Measurements from ENCODE around the gene GPRIN3. TPM values are rescaled to one million over a fixed set of nuclear protein-coding genes. Genes with fewer than 3 reads are reported as not detected.

GPRIN3 gene
- total RNA-seq, 1 experiment from 2014 or later = 0.39 TPM

- H3K36me3 ChIP-seq (ENCODE audit: control insufficient read depth in 1 of 2, insufficient read depth in 2 of 2, low read length in 2 of 2) = no peaks in the 10 kb centered on the region
- TF ChIP-seq RAD21 (IDR thresholded peaks at IDR 0.05; ENCODE audit: low read depth) = no peak
- TF ChIP-seq ELF1 (IDR thresholded peaks at IDR 0.05; ENCODE audit: borderline replicate concordance, low read depth) = no peak
- no peak for TF ChIP-seq TCF7L2 (IDR thresholded peaks at IDR 0.05; ENCODE audit: borderline replicate concordance, extremely low read depth, insufficient read depth, insufficient read length)
- TF ChIP-seq EGR1 (IDR thresholded peaks at IDR 0.05; ENCODE audit: low read depth) = no peak
- no peak for TF ChIP-seq EZH2 (IDR thresholded peaks at IDR 0.05)
- TF ChIP-seq, protein P1, sequence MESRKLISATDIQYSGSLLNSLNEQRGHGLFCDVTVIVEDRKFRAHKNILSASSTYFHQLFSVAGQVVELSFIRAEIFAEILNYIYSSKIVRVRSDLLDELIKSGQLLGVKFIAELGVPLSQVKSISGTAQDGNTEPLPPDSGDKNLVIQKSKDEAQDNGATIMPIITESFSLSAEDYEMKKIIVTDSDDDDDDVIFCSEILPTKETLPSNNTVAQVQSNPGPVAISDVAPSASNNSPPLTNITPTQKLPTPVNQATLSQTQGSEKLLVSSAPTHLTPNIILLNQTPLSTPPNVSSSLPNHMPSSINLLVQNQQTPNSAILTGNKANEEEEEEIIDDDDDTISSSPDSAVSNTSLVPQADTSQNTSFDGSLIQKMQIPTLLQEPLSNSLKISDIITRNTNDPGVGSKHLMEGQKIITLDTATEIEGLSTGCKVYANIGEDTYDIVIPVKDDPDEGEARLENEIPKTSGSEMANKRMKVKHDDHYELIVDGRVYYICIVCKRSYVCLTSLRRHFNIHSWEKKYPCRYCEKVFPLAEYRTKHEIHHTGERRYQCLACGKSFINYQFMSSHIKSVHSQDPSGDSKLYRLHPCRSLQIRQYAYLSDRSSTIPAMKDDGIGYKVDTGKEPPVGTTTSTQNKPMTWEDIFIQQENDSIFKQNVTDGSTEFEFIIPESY (IDR thresholded peaks at IDR 0.05; ENCODE audit: extremely low read depth, insufficient replicate concordance, low read length) = no peak
- no peak for TF ChIP-seq POLR2AphosphoS5 (IDR thresholded peaks at IDR 0.05; ENCODE audit: low read depth, low read length)
- H3K9ac ChIP-seq (ENCODE audit: low read length) = no peak overlapping the region
- POLR2A ChIA-PET = no interaction called here
- intact Hi-C loops (cut with micrococcal nuclease) = no loop called here
- H3K27me3 ChIP-seq (ENCODE audit: insufficient read depth, low read length) = no peaks in the 10 kb centered on the region
- no peak overlapping the region for H2AFZ ChIP-seq (ENCODE audit: low read depth, low read length, poor library complexity, severe bottlenecking)
- DNase-seq (ENCODE audit: low read depth, low spot score) (no peak), ATAC-seq (no peak)
- H3K4me2 ChIP-seq (ENCODE audit: low read length) = no peak overlapping the region
- H3K4me3 ChIP-seq (replicated peaks in 1 of 2; ENCODE audit: low read depth in 1 of 2, low read length in 2 of 2) = no peak overlapping the region
- RAD21 ChIA-PET (ENCODE audit: low non-redundant PET in 1 of 2, low total read pairs in 2 of 2, uncharacterized antibody in 2 of 2, unreplicated experiment in 2 of 2) = no interaction called here
- CTCF ChIA-PET = no interaction called here
- no peaks in the 10 kb centered on the region for H3K9me3 ChIP-seq (ENCODE audit: control insufficient read depth in 1 of 2, insufficient read depth in 1 of 2, low read depth in 1 of 2, low read length in 2 of 2)
- H4K20me1 ChIP-seq (ENCODE audit: insufficient read depth) = no peaks in the 10 kb centered on the region
- no TSS peak for BruUV-seq (replicated peaks)
- no peaks in the 10 kb centered on the region for H3K79me2 ChIP-seq (ENCODE audit: insufficient read depth, low read length)
- no peaks in the 10 kb centered on the region for H3K9me2 ChIP-seq (ENCODE audit: insufficient read depth)
- H3K27ac ChIP-seq (ENCODE audit: low read depth, low read length) = no peak overlapping the region
- H3K4me1 ChIP-seq (ENCODE audit: control insufficient read depth in 1 of 2, insufficient read depth in 2 of 2, low read length in 2 of 2) = no peaks in the 10 kb centered on the region
These were observed 4.5 kb upstream of the GPRIN3 start for GRCh38 chr4:89312066-89312465.

GRCh38 chr4:89311433-89311832, 3.8 kb upstream of the GPRIN3 start:
- TF ChIP-seq MAX (IDR thresholded peaks at IDR 0.05) (no peak), FOSL1 (IDR thresholded peaks at IDR 0.05; ENCODE audit: low read depth) (no peak), SIN3A (IDR thresholded peaks at IDR 0.05; ENCODE audit: low read depth) (no peak), YY1 (IDR thresholded peaks at IDR 0.05; ENCODE audit: extremely low read depth, insufficient replicate concordance, low read depth, low read length) (no peak), RAD21 (IDR thresholded peaks at IDR 0.05; ENCODE audit: low read depth) (no peak), ZNF274 (IDR thresholded peaks at IDR 0.05; ENCODE audit: low read depth, low read length) (no peak)
- TF ChIP-seq, protein P1 (IDR thresholded peaks at IDR 0.05; ENCODE audit: extremely low read depth, insufficient replicate concordance, low read length) = no peak
- TF ChIP-seq, protein P2, sequence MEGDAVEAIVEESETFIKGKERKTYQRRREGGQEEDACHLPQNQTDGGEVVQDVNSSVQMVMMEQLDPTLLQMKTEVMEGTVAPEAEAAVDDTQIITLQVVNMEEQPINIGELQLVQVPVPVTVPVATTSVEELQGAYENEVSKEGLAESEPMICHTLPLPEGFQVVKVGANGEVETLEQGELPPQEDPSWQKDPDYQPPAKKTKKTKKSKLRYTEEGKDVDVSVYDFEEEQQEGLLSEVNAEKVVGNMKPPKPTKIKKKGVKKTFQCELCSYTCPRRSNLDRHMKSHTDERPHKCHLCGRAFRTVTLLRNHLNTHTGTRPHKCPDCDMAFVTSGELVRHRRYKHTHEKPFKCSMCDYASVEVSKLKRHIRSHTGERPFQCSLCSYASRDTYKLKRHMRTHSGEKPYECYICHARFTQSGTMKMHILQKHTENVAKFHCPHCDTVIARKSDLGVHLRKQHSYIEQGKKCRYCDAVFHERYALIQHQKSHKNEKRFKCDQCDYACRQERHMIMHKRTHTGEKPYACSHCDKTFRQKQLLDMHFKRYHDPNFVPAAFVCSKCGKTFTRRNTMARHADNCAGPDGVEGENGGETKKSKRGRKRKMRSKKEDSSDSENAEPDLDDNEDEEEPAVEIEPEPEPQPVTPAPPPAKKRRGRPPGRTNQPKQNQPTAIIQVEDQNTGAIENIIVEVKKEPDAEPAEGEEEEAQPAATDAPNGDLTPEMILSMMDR (IDR thresholded peaks at IDR 0.05 in 2 of 3, conservative IDR thresholded peaks at IDR 0.05 in 1 of 3; ENCODE audit: borderline replicate concordance in 1 of 3, insufficient read depth in 1 of 3, low read depth in 2 of 3, low read length in 2 of 3) = no peak
- no peak overlapping the region for H3K4me2 ChIP-seq (ENCODE audit: low read length)
- H3K9ac ChIP-seq (ENCODE audit: low read length) = no peak overlapping the region
- H3K9me2 ChIP-seq (ENCODE audit: insufficient read depth) = no peaks in the 10 kb centered on the region
- no peak overlapping the region for H2AFZ ChIP-seq (ENCODE audit: low read depth, low read length, poor library complexity, severe bottlenecking)
- no peaks in the 10 kb centered on the region for H3K4me1 ChIP-seq (ENCODE audit: control insufficient read depth in 1 of 2, insufficient read depth in 2 of 2, low read length in 2 of 2)
- no peak for DNase-seq (ENCODE audit: low read depth, low spot score)
- H3K27me3 ChIP-seq (ENCODE audit: insufficient read depth, low read length) = no peaks in the 10 kb centered on the region
- ChIA-PET POLR2A (no interaction called here), RAD21 (ENCODE audit: low non-redundant PET in 1 of 2, low total read pairs in 2 of 2, uncharacterized antibody in 2 of 2, unreplicated experiment in 2 of 2) (no interaction called here), CTCF (no interaction called here)
- intact Hi-C loops (cut with micrococcal nuclease) = no loop called here
- no TSS peak for BruUV-seq (replicated peaks)
- H3K36me3 ChIP-seq (ENCODE audit: control insufficient read depth in 1 of 2, insufficient read depth in 2 of 2, low read length in 2 of 2) = no peaks in the 10 kb centered on the region
- H3K4me3 ChIP-seq (replicated peaks in 1 of 2; ENCODE audit: low read depth in 1 of 2, low read length in 2 of 2) = no peak overlapping the region
- ATAC-seq = no peak
- no peaks in the 10 kb centered on the region for H3K9me3 ChIP-seq (ENCODE audit: control insufficient read depth in 1 of 2, insufficient read depth in 1 of 2, low read depth in 1 of 2, low read length in 2 of 2)
- no peaks in the 10 kb centered on the region for H3K79me2 ChIP-seq (ENCODE audit: insufficient read depth, low read length)
- H3K27ac ChIP-seq (ENCODE audit: low read depth, low read length) = no peak overlapping the region
- H4K20me1 ChIP-seq (ENCODE audit: insufficient read depth) = no peaks in the 10 kb centered on the region

All from HCT116 (cell line).